DND-41 (cell line): ENCODE measurements around the gene SMIM5.

ENCODE experiments used
- ATAC-seq: fragments of 200-7000 bp; cut with Tn5 transposase; 3 replicates; pipeline ENCODE4 v1.9.1; 2021; ENCODE audit warnings: low read depth; ENCODE audit not compliant: insufficient read depth
- DNase-seq: peaks from one replicate; pipeline ENCODE4 v3.0.0-alpha.2; 2020
- H2AFZ ChIP-seq: 2 replicates; pipeline ENCODE4 v1.6.0; 2012; ENCODE audit warnings: low read depth, low read length
- H3K27ac ChIP-seq: 2 replicates; pipeline ENCODE4 v1.5.1; 2012; ENCODE audit warnings: low read length, inconsistent platforms
- H3K27me3 ChIP-seq: fragments of 200-600 bp; sonication (generic); 2 replicates; pipeline ENCODE4 v1.6.0; 2012; ENCODE audit warnings: low read length, mild to moderate bottlenecking, inconsistent platforms; ENCODE audit not compliant: insufficient read depth, poor library complexity
- H3K36me3 ChIP-seq: 2 replicates; pipeline ENCODE4 v1.5.1; 2012; ENCODE audit warnings: low read length, inconsistent platforms; ENCODE audit not compliant: insufficient read depth
- H3K4me1 ChIP-seq: 2 replicates; pipeline ENCODE4 v1.5.1; 2012; ENCODE audit warnings: mild to moderate bottlenecking, low read length; ENCODE audit not compliant: insufficient read depth
- H3K4me2 ChIP-seq: 2 replicates; pipeline ENCODE4 v1.6.0; 2012; ENCODE audit warnings: mild to moderate bottlenecking, moderate library complexity, low read length, inconsistent platforms; ENCODE audit not compliant: insufficient read depth
- H3K4me3 ChIP-seq, 2 experiments: fragments of 200-600 bp in 1 of 2; shearing (Covaris generic) in 1 of 2; 2 replicates each; pipeline ENCODE4 v1.5.1; 2012 to 2016; ENCODE audit warnings: inconsistent platforms in 2 of 2, low read length in 2 of 2, mild to moderate bottlenecking in 2 of 2, low read depth in 1 of 2, moderate library complexity in 1 of 2
- H3K79me2 ChIP-seq: 2 replicates; pipeline ENCODE4 v1.6.0; 2012; ENCODE audit warnings: low read length, inconsistent platforms; ENCODE audit not compliant: insufficient read depth
- H3K9ac ChIP-seq: 2 replicates; pipeline ENCODE4 v1.6.0; 2012; ENCODE audit warnings: low read depth, mild to moderate bottlenecking, inconsistent platforms, low read length, moderate library complexity
- H3K9me3 ChIP-seq: 2 replicates; pipeline ENCODE4 v1.5.1; 2012; ENCODE audit warnings: low read length, moderate library complexity, mild to moderate bottlenecking, inconsistent platforms; ENCODE audit not compliant: insufficient read depth, severe bottlenecking
- H4K20me1 ChIP-seq: 2 replicates; pipeline ENCODE4 v1.6.0; 2012; ENCODE audit warnings: low read length; ENCODE audit not compliant: insufficient read depth
- EZH2 ChIP-seq: IDR thresholded peaks from 3 replicates; pipeline ENCODE4 v1.6.1; 2012; ENCODE audit warnings: borderline replicate concordance, low read depth, mild to moderate bottlenecking, moderate library complexity, low read length, inconsistent platforms; ENCODE audit not compliant: severe bottlenecking
- TF ChIP-seq, protein P1 (sequence below): IDR thresholded peaks from 2 replicates; pipeline ENCODE4 v1.5.1; 2012; ENCODE audit warnings: borderline replicate concordance, low read length, moderate library complexity, mild to moderate bottlenecking; ENCODE audit not compliant: poor library complexity, severe bottlenecking; ENCODE audit errors: extremely low read depth

SMIM5 gene

DNA sequence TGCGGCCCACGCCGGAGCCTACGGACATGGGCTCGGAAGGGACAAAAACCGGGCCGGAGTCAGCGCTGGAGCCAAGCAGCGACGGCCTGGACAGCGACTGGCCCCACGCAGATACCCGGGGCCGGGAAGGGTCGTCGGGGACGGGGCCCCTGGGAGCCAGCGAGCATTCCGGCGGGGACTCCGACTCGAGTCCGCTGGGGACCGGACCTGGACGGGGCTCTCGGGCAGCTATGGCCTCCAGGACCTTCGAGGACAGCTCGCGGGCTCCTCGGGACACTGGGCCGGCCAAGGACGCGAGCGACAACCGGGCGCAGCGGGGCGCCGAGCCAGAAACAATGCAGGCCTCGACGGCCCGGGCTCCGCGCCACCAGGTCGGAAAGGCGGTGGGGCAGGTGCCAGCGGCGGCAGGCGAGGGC is 44.6 kb upstream of the SMIM5 start:
- ATAC-seq (no peak; the same call in 2 of the 3 replicates), DNase-seq (no peak)
- Histone ChIP-seq H3K27me3 (peaks cover 20% of the 10 kb centered on the region), H3K4me3 (peak overlapping the region in 1 of 2 experiments; percentile 45; a peak in 2 of 4 replicates), H4K20me1 (no peaks in the 10 kb centered on the region), H3K9me3 (no peaks in the 10 kb centered on the region), H3K79me2 (no peaks in the 10 kb centered on the region), H3K4me1 (peaks cover 21% of the 10 kb centered on the region), H3K27ac (no peak overlapping the region), H3K4me2 (peak overlapping the region; percentile 83), H2AFZ (peak overlapping the region; percentile 79), H3K36me3 (no peaks in the 10 kb centered on the region), H3K9ac (peak overlapping the region; percentile 61)
- peak; percentile 41 for TF ChIP-seq EZH2
- TF ChIP-seq, protein P1, sequence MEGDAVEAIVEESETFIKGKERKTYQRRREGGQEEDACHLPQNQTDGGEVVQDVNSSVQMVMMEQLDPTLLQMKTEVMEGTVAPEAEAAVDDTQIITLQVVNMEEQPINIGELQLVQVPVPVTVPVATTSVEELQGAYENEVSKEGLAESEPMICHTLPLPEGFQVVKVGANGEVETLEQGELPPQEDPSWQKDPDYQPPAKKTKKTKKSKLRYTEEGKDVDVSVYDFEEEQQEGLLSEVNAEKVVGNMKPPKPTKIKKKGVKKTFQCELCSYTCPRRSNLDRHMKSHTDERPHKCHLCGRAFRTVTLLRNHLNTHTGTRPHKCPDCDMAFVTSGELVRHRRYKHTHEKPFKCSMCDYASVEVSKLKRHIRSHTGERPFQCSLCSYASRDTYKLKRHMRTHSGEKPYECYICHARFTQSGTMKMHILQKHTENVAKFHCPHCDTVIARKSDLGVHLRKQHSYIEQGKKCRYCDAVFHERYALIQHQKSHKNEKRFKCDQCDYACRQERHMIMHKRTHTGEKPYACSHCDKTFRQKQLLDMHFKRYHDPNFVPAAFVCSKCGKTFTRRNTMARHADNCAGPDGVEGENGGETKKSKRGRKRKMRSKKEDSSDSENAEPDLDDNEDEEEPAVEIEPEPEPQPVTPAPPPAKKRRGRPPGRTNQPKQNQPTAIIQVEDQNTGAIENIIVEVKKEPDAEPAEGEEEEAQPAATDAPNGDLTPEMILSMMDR: no peak

DNA sequence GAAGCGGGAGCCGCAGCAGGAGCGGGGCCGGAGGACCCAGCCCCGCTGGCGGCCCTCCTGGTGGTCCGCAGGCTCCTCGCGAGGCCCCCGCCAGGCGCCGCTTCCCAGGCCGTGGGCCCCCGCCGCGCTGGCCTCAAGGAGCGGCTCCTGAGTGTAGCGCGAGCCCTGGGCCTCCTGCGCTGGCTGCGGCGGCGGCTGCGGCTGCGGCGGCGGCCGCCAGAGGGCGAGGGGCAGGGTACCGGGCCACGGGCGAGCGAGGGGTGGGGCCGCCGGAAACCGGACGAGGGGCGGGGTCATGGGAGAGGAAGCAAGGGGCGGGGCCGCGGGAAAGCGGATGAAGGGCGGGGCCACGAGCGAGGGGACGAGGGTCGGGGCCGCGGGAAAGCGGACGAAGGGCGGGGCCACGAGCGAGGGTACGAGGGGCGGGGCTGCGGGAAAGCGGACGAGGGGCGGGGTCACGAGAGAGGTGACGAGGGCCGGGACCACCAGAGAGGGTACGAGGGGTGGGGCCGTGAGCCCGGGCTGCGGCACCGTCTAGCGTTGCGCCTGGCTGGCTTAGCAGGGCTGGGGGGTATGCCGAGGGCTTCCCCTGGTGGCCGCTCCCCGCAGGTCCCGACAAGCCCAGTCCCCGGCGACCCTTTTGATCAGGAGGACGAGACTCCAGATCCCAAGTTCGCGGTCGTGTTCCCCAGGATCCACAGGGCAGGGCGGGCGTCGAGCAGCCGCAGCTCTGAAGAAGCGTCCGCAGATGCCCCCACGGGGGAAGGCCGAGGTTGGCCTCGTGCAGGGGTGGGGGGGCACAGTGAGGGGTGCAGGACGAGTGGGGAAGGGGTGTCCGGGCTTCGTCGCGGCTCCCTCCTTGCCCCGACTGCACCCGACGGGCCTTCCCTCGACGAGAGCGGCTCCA is 44.0 kb upstream of the SMIM5 start:
- no peaks in the 10 kb centered on the region for H3K36me3 ChIP-seq
- peak overlapping the region; percentile 62 for H3K9ac ChIP-seq
- no peak for TF ChIP-seq EZH2
- TF ChIP-seq, protein P1: peak; percentile 71
- H3K4me2 ChIP-seq: peak overlapping the region; percentile 83
- peak overlapping the region; percentile 59; the same call in 1 of the 2 replicates for H3K27ac ChIP-seq
- H4K20me1 ChIP-seq: no peaks in the 10 kb centered on the region
- DNase-seq: peak; percentile 96
- peaks cover 18% of the 10 kb centered on the region for H3K27me3 ChIP-seq
- ATAC-seq: peak; percentile 91
- no peaks in the 10 kb centered on the region for H3K9me3 ChIP-seq
- H3K4me1 ChIP-seq: peaks cover 21% of the 10 kb centered on the region
- H3K79me2 ChIP-seq: no peaks in the 10 kb centered on the region
- H2AFZ ChIP-seq: peak overlapping the region; percentile 92
- H3K4me3 ChIP-seq: peak overlapping the region; percentile 16 to 63; a peak in 3 of 4 replicates

DNA sequence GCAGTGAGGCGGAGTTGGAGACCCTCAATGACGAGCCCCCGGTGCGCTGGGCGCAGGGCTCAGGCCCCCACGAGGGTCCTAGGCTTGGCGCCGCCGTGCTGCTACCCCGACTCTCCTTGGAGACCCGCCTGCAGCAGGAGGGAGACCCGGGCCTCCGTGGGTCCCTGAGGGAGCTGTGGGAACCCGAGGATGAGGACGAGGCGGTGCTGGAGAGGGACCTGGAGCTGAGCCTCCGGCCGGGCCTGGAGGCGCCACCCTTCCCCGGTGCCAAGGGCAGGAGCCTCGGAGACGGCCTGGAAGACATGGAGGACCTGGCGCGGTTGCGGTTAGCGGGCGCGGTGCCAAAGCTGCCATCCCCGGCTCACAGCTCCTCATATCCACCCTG is 43.3 kb upstream of the SMIM5 start:
- Histone ChIP-seq H2AFZ (peak overlapping the region; percentile 92), H3K4me1 (peaks cover 21% of the 10 kb centered on the region), H3K27me3 (peaks cover 15% of the 10 kb centered on the region), H3K79me2 (no peaks in the 10 kb centered on the region), H3K9me3 (no peaks in the 10 kb centered on the region), H4K20me1 (no peaks in the 10 kb centered on the region), H3K4me2 (peak overlapping the region; percentile 83), H3K9ac (peak overlapping the region; percentile 62), H3K36me3 (no peaks in the 10 kb centered on the region), H3K4me3 (peak overlapping the region in 1 of 2 experiments; percentile 63; a peak in 2 of 4 replicates), H3K27ac (no peak overlapping the region; the same call in 1 of the 2 replicates)
- no peak for DNase-seq
- TF ChIP-seq, protein P1: no peak
- TF ChIP-seq EZH2: no peak
- no peak for ATAC-seq
